CD14-positive monocyte (primary cell): ENCODE measurements around the gene GOLGA6L24. TPM values are rescaled to one million over a fixed set of nuclear protein-coding genes. Genes with fewer than 3 reads are reported as not detected.
"Not testable (repeated sequence)": the region's sequence is repeated elsewhere in the genome, so short reads cannot be mapped to it uniquely, and the experiment has no call there.

Experiments
- DNase-seq, 3 donors: peaks; one replicate each; pipeline ENCODE4 v3.0.0-alpha.2; 2011 to 2022
- H2AFZ ChIP-seq: 2 replicates; pipeline ENCODE4 v1.6.0; 2012; ENCODE audit warnings: mild to moderate bottlenecking, low read depth, low read length, inconsistent platforms; ENCODE audit not compliant: insufficient read depth, poor library complexity, severe bottlenecking
- H3K27ac ChIP-seq, 2 donors: 1 replicate in 1 of 2; 2 replicates in 1 of 2; pipeline ENCODE4 v1.5.1; 2012 to 2013; ENCODE audit warnings: low read length in 2 of 2, control low read depth in 1 of 2, inconsistent platforms in 1 of 2, low read depth in 1 of 2, mild to moderate bottlenecking in 1 of 2
- H3K27me3 ChIP-seq, 2 donors: one replicate each; pipeline versions ENCODE4 v1.6.0 to v1.6.1; 2011 to 2013; ENCODE audit warnings: low read length in 2 of 2; ENCODE audit not compliant: control insufficient read depth in 2 of 2, insufficient read depth in 2 of 2
- H3K36me3 ChIP-seq, 2 donors: replicated peaks in 1 of 2; 1 replicate in 1 of 2; 2 replicates in 1 of 2; pipeline versions ENCODE4 v1.5.1 to v1.6.1; 2012 to 2013; ENCODE audit warnings: low read length in 2 of 2, control low read depth in 1 of 2, inconsistent platforms in 1 of 2, mild to moderate bottlenecking in 1 of 2; ENCODE audit not compliant: insufficient read depth in 2 of 2, control insufficient read depth in 1 of 2
- H3K4me1 ChIP-seq, 2 donors: 1 replicate in 1 of 2; 2 replicates in 1 of 2; pipeline versions ENCODE4 v1.5.1 to v1.6.1; 2012 to 2013; ENCODE audit warnings: low read length in 2 of 2, control low read depth in 1 of 2, inconsistent platforms in 1 of 2, mild to moderate bottlenecking in 1 of 2, moderate library complexity in 1 of 2; ENCODE audit not compliant: insufficient read depth in 2 of 2, control insufficient read depth in 1 of 2
- H3K4me2 ChIP-seq: replicated peaks from 2 replicates; pipeline ENCODE3; 2012; ENCODE audit warnings: low read length, moderate library complexity, mild to moderate bottlenecking; ENCODE audit not compliant: poor library complexity, severe bottlenecking; ENCODE audit errors: extremely low read depth
- H3K4me3 ChIP-seq, 3 experiments: fragments of 200-600 bp in 1 of 3; sonication (generic) in 1 of 3; replicated peaks in 1 of 3; 1 replicate in 2 of 3; 2 replicates in 1 of 3; pipeline ENCODE4 v1.5.1; 2011 to 2013; ENCODE audit warnings: low read length in 3 of 3, mild to moderate bottlenecking in 3 of 3, control low read depth in 2 of 3, low read depth in 2 of 3, inconsistent platforms in 1 of 3, moderate library complexity in 1 of 3
- H3K79me2 ChIP-seq: 2 replicates; pipeline ENCODE4 v1.6.0; 2012; ENCODE audit warnings: mild to moderate bottlenecking, control low read depth, inconsistent platforms, low read length, moderate library complexity; ENCODE audit not compliant: insufficient read depth
- H3K9ac ChIP-seq: 2 replicates; pipeline ENCODE4 v1.6.0; 2017; ENCODE audit warnings: low read length, mild to moderate bottlenecking; ENCODE audit not compliant: insufficient read depth, poor library complexity, severe bottlenecking
- H3K9me3 ChIP-seq, 2 donors: replicated peaks in 1 of 2; 1 replicate in 1 of 2; 2 replicates in 1 of 2; pipeline versions ENCODE4 v1.5.1 to v1.6.1; 2012 to 2013; ENCODE audit warnings: low read length in 2 of 2, control low read depth in 1 of 2; ENCODE audit not compliant: control insufficient read depth in 1 of 2, insufficient read depth in 1 of 2
- H4K20me1 ChIP-seq: 2 replicates; pipeline ENCODE4 v1.6.0; 2012; ENCODE audit warnings: mild to moderate bottlenecking, low read length, control low read depth, moderate library complexity; ENCODE audit not compliant: insufficient read depth
- H3K27ac Mint-ChIP-seq, 7 donors: one replicate each; pipeline ENCODE4 v1.8.0; 2020; ENCODE audit warnings: mild to moderate bottlenecking in 7 of 7, mixed read lengths in 7 of 7, moderate library complexity in 6 of 7, inconsistent platforms in 2 of 7
- H3K27me3 Mint-ChIP-seq, 3 donors: one replicate each; pipeline ENCODE4 v1.8.0; 2021 to 2022; ENCODE audit warnings: low read depth in 3 of 3, mild to moderate bottlenecking in 3 of 3, mixed read lengths in 3 of 3, moderate library complexity in 3 of 3, inconsistent platforms in 1 of 3
- H3K36me3 Mint-ChIP-seq, 2 donors: one replicate each; pipeline ENCODE4 v1.8.0; 2020; ENCODE audit warnings: mixed read lengths in 2 of 2, inconsistent platforms in 1 of 2, mild to moderate bottlenecking in 1 of 2
- H3K4me1 Mint-ChIP-seq: one replicate; pipeline ENCODE4 v1.8.0; 2020; ENCODE audit warnings: mild to moderate bottlenecking, mixed read lengths
- H3K4me3 Mint-ChIP-seq, 2 donors: one replicate each; pipeline ENCODE4 v1.8.0; 2020; ENCODE audit warnings: mild to moderate bottlenecking in 2 of 2, mixed read lengths in 2 of 2, moderate library complexity in 1 of 2
- H3K9me3 Mint-ChIP-seq, 7 donors: one replicate each; pipeline ENCODE4 v1.8.0; 2020 to 2022; ENCODE audit warnings: mixed read lengths in 7 of 7, mild to moderate bottlenecking in 6 of 7, moderate library complexity in 6 of 7, inconsistent platforms in 2 of 7
- WGBS: methylation state at CpG from one replicate; pipeline ENCODE4 v1.1.5; 2013; ENCODE audit warnings: missing lambda C conversion rate; ENCODE audit not compliant: insufficient coverage; 5-methylcytosine and 5-hydroxymethylcytosine counted together
- intact Hi-C, 2 donors: fragments of 100-400 bp; cut with micrococcal nuclease; formaldehyde crosslinking; loops; one replicate each; pipeline versions ENCODE4 v1.15.0 to v1.15.1; 2023
- polyA plus RNA-seq, 3 donors: library from polyadenylated mRNA; depleted of rRNA in 1 of 3; unstranded in 2 of 3; stranded (reverse) in 1 of 3; fragments of 300-500 nt in 2 of 3; fragments of >200 nt in 1 of 3; fragmentation: Illumina TruSeq in 2 of 3; gene quantifications; 1 replicate in 2 of 3; 2 replicates in 1 of 3; pipeline ENCODE4 v1.2.3, GENCODE V29; 2012 to 2021

GOLGA6L24 gene
- polyA plus RNA-seq, 3 donors = not detected

GRCh38 chr15:28378364-28378763, 20.5 kb upstream of the GOLGA6L24 start, which contains the start of gene GOLGA8F:
Gene GOLGA8F, plus strand, starts transcription at chr15:28378664. Its CDS starts 98 bp downstream, at chr15:28378762.
- H3K36me3 Mint-ChIP-seq, H3K9me3 ChIP-seq, H4K20me1 ChIP-seq, H3K79me2 ChIP-seq, H3K9ac ChIP-seq, H3K36me3 ChIP-seq, H3K9me3 Mint-ChIP-seq, H3K4me2 ChIP-seq, H3K4me1 ChIP-seq, intact Hi-C loops, H3K4me3 ChIP-seq, H3K4me3 Mint-ChIP-seq, H3K27ac ChIP-seq, H3K27me3 ChIP-seq, H3K27ac Mint-ChIP-seq, DNase-seq, H2AFZ ChIP-seq, H3K27me3 Mint-ChIP-seq, H3K4me1 Mint-ChIP-seq: not testable (repeated sequence)
- WGBS = no CpG with 5 or more reads among the region's 8 CpGs

DNA sequence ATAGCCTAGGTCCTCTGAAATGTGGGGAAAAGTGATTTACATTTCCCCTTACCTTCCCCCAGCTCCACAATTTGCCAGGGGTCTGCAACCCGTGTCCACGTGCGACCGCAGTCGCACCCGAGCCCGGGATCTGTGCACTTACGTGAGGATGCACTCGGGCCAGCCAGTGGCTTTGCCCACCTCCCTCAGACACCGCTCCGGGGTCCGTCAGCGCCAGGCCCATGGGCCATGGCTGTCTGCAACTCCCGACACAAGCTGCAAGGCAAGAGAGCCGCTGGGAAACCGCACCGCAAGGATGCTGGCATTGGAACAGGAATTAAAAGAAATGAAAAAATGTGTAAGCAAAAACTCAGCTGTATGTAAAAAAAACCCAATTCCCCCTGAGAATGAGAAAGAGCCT, 7.6 kb upstream of the GOLGA6L24 start:
- intact Hi-C loops, H3K4me2 ChIP-seq, H3K4me3 Mint-ChIP-seq, H3K4me3 ChIP-seq, H3K27ac ChIP-seq, H4K20me1 ChIP-seq, H3K36me3 ChIP-seq, H3K4me1 Mint-ChIP-seq, H3K4me1 ChIP-seq, H2AFZ ChIP-seq, H3K9ac ChIP-seq, H3K9me3 Mint-ChIP-seq, H3K9me3 ChIP-seq, DNase-seq, H3K79me2 ChIP-seq, H3K27me3 Mint-ChIP-seq, H3K27ac Mint-ChIP-seq, H3K36me3 Mint-ChIP-seq, H3K27me3 ChIP-seq: not testable (repeated sequence)
- WGBS = no CpG with 5 or more reads among the region's 17 CpGs

GRCh38 chr15:28322129-28322588, 35.7 kb downstream of the GOLGA6L24 start, which contains the start of gene HERC2:
Gene HERC2, minus strand, starts transcription at chr15:28322179. Its CDS starts 746 bp downstream, at chr15:28321433.
- H2AFZ ChIP-seq, H3K79me2 ChIP-seq, H3K9me3 ChIP-seq, H3K9ac ChIP-seq, H4K20me1 ChIP-seq, H3K36me3 Mint-ChIP-seq, intact Hi-C loops, H3K27me3 Mint-ChIP-seq, DNase-seq, H3K36me3 ChIP-seq, H3K4me1 Mint-ChIP-seq, H3K27me3 ChIP-seq, H3K9me3 Mint-ChIP-seq, H3K27ac ChIP-seq, H3K4me1 ChIP-seq: not testable (repeated sequence)
- peak within 1 kb of the TSS in 2 of 3 experiments; percentile 32 to 58 for H3K4me3 ChIP-seq
- WGBS = no CpG with 5 or more reads among the region's 52 CpGs
- Mint-ChIP-seq H3K4me3 (peak within 1 kb of the TSS; percentile 98 to 99), H3K27ac (peak within 1 kb of the TSS in 6 of 7 donors; percentile 31 to 83 (median 70))
- peak within 1 kb of the TSS; percentile 53 for H3K4me2 ChIP-seq

- H3K27me3 ChIP-seq, H3K9me3 ChIP-seq, H4K20me1 ChIP-seq, H3K36me3 ChIP-seq, intact Hi-C loops, H3K27me3 Mint-ChIP-seq, H3K9me3 Mint-ChIP-seq, DNase-seq, H3K79me2 ChIP-seq, H3K4me1 ChIP-seq, H3K36me3 Mint-ChIP-seq, H3K27ac ChIP-seq, H2AFZ ChIP-seq, H3K4me1 Mint-ChIP-seq, H3K9ac ChIP-seq: not testable (repeated sequence)
- H3K4me3 Mint-ChIP-seq = peak overlapping the region; percentile 98 to 99
- peak overlapping the region in 2 of 3 experiments; percentile 32 to 58 for H3K4me3 ChIP-seq
- H3K27ac Mint-ChIP-seq = peak overlapping the region in 6 of 7 donors; percentile 31 to 83 (median 70)
- peak overlapping the region; percentile 53 for H3K4me2 ChIP-seq
- no CpG with 5 or more reads among the region's 39 CpGs for WGBS
Observed at GRCh38 chr15:28321358-28322078, 36.4 kb downstream of the GOLGA6L24 start.
